T1000 (cell line): ENCODE data around the gene ARHGAP45.
A peak's percentile ranks its signal among the peaks of the same experiment; 100 is the strongest.

Source experiments
- DNase-seq: peaks from one replicate; lab custom pipeline; 2025; ENCODE audit warnings: mixed read lengths; lab: John Stamatoyannopoulos, UW

Gene ARHGAP45

DNA sequence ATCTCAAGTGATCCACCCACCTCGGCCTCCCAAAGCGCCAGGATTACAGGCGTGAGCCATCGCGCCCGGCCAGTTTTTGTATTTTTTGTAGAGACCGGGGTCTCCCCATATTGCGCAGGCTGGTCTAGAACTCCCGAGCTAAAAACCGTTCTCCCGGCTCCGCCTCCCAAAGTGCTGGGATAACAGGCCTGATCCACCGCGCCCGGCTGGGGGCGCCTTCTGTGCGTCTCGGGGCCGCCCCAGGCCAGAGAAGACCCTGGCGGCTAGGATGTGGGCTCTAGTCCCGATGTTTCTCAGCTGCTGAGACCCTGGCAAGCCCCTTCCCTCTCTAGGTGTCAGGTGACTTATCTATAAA lies 3.6 kb downstream of the ARHGAP45 start:
- no peak for DNase-seq

- DNase-seq = no peak
Measured at GRCh38 chr19:1070931-1071791, 4.2 kb downstream of the ARHGAP45 start.

DNA sequence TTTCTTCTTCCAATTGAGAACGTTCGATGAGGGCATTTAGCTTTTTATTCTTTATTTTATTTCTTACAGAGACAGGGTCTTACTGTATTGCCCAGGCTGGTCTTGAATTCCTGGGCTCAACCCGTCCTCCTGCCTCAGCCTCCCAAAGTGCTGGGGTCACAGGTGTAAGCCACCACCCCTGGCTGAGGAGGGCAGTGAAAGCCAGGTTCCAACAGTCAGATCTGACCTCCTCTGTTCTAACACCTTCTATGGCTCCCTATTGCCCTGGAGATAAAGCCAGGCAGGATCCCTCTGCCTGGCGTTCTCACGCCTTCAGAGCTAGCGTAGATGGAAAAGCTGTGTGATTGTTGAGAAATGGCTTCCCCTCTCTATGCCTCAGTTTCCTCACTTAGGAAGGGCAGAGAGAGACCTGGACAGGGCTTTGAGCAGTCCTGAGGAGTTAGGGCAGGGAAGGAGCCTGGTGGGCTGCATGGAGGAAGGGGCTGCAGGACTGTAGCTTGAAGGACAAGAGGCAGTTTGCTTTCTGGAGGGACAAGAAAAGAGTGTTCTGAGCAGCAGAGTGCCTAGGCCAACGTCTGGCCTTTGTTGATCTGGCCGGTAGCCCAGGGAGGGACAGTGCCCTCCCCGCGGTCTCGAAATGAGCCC lies 5.5 kb downstream of the ARHGAP45 start:
- DNase-seq = no peak

DNA sequence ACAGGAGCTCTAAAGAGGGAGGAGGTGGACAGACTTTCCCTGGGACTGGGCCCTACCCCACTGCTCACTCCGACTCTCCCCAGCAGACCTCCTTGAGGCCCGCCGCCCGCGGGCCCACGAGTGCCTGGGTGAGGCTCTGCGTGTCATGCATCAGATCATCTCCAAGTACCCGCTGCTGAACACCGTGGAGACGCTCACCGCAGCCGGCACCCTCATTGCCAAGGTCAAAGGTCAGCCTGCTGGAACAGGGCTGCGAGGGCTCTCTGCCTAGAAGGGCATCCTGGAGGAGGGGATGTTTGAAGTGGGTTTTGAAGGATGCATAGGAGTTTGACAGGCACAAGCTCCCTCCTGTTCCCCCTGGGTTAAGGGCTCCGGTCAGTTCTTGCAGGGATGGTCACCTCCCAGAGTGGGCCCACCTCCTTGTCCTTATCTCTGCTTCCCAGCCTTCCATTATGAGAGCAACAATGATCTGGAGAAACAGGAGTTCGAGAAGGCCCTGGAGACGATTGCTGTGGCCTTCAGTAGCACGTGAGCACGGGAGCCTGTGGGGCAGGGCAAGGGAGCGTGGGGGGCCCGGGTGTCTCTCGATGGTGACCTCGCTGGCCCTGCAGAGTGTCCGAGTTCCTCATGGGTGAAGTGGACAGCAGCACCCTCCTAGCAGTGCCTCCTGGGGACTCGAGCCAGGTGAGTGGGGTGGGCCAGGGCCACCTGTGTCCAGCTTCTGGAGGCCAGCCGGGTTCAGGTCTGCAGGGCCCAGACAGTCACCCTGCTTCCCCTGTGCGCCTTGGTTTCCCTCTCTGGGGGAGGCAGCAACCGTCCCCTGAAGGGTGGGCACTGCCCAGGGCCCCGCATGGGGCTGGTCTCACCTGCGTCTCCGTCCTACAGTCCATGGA lies 6.3 kb downstream of the ARHGAP45 start:
- DNase-seq = no peak

GRCh38 chr19:1073956-1074517 lies 7.1 kb downstream of the ARHGAP45 start:
- DNase-seq = no peak

DNA sequence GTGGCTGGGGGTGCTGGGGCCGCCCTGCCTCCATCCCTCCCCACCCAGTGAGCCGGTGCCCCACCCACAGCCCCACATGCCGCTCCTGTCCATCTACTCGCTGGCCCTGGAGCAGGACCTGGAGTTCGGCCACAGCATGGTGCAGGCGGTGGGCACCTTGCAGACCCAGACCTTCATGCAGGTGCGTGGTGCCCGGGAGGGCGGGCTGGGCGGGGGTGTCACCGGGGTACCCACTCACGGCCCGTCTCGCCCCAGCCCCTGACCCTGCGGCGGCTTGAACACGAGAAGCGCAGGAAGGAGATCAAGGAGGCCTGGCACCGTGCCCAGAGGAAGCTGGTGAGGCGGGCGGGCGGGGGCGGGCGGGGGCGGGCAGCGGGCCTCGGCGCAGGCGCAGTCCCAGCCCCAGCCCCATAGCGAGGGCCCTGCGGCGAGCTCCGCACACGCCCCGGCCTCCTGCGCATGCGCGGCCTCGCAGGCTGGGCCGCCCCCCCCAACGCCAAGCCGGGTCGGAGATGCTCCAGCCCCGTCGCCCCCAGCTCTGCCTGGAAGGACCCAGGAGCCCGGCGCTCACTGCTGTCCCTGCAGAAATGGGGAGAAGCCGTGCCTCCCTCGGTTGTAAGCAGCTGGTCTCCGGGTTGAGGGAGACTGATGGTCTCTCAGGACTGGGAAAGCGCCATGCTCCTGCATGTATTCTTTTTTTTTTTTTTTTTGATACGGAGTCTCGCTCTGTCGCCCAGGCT lies 7.7 kb downstream of the ARHGAP45 start:
- DNase-seq = peak; percentile 85

DNA sequence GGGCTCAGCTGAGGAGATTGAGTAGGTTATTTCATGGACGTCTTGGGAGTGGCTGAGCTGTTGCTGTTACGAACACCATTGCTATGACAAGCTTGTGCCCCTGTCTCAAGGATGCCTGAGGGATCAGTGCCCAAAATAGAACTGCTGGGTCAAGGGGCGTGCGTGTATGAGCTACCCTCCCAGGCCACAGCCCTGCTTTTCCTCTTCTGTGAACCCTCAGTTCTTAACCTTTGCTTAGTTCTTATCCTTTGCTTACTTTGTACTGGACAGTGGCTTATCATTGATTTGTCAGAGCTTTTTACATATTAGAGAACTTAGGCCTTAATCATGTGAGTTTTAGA lies 9.0 kb downstream of the ARHGAP45 start:
- no peak for DNase-seq

GRCh38 chr19:1076951-1077350 lies 10.0 kb downstream of the ARHGAP45 start:
- DNase-seq = no peak

DNA sequence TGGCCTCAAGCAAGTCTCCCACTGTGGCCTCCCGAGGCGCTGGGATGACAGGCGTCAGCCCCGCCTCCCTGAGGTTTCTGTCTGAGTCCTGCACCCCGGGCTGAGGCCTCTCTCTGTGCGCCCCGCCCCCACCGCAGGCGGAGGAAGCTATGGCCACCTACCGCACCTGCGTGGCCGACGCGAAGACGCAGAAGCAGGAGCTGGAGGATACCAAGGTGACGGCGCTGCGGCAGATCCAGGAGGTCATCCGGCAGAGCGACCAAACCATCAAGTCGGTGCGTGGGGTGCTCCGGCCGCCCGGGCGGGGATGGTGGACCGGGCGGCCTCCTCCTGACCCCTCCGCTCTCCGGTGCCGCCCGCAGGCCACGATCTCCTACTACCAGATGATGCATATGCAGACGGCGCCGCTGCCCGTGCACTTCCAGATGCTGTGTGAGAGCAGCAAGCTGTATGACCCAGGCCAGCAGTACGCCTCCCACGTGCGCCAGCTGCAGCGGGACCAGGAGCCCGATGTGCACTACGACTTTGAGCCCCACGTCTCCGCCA lies 12.7 kb downstream of the ARHGAP45 start:
- DNase-seq = no peak

GRCh38 chr19:1080360-1081161 lies 13.6 kb downstream of the ARHGAP45 start:
- no peak for DNase-seq

- no peak for DNase-seq
Measured at GRCh38 chr19:1081301-1082164, 14.6 kb downstream of the ARHGAP45 start.

GRCh38 chr19:1082165-1082927 lies 15.4 kb downstream of the ARHGAP45 start:
- peak; percentile 90 for DNase-seq

DNA sequence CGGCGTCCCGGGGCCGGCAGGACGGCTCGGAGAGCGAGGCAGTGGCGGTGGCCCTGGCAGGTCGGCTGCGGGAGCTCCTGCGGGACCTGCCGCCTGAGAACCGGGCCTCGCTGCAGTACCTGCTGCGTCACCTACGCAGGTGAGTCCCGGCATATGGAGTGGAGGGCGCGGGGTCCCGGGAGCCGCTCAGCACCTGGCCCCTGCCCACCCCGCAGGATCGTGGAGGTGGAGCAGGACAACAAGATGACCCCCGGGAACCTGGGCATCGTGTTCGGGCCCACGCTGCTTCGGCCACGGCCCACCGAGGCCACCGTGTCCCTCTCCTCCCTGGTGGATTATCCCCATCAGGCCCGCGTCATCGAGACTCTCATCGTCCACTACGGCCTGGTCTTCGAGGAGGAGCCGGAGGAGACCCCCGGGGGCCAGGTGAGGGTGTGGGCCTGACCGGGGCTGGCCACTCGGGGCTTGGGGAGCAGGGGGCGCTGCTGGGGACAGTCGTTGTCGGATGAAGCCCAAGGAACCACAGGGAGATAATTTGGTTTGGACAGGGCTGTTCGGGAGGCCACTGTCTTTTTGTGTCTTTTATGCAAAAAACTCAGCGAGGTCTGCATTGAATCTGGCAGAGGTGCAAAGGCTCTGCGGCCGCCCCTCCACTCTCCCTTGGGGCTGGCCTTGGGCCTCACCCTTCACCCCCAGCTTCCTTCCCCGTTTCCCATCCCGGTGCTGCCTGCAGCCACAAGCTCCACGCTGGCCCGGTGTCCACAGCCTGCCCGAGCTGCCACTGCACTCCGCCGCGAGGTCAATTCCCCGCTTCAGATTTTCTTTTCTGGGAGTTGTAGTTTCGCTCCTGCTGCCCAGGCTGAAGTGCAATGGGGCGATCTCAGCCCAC lies 16.2 kb downstream of the ARHGAP45 start:
- DNase-seq = no peak

DNA sequence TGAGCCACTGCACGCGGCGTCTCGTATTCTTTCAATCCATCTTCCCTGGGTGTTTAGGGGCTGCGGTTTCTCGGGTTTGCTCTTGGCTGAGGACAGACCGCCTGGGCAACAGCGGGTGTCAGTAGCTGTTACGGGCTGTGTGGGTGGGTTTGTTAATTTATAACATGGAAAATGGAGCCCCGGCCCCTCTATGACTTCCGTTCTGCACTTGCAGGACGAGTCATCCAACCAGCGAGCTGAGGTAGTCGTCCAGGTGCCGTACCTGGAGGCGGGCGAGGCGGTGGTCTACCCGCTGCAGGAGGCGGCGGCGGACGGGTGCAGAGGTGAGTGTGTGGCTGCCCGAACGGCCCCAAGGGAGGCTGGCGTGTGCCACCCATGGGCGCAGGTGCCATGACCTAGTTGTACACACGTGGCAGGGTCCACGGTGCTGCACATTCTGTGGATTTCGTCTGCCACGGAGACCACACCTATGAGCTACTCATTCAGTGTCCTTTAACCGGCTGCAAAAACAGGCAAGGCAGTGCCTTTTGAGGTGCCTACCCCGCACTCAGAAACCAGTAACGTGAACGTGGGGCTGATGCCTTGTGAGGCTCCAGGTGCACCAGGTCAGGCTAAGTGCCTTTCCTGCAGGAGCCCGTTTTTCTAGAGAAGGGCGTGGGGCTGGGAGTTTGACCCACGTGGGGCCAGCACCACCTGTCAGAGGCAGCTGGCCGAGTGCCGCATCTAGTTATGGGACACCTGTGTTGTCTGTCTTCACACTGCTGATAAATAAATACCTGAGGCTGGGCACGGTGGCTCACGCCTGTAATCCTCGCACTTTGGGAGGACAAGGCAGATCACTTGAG lies 17.3 kb downstream of the ARHGAP45 start:
- no peak for DNase-seq

DNA sequence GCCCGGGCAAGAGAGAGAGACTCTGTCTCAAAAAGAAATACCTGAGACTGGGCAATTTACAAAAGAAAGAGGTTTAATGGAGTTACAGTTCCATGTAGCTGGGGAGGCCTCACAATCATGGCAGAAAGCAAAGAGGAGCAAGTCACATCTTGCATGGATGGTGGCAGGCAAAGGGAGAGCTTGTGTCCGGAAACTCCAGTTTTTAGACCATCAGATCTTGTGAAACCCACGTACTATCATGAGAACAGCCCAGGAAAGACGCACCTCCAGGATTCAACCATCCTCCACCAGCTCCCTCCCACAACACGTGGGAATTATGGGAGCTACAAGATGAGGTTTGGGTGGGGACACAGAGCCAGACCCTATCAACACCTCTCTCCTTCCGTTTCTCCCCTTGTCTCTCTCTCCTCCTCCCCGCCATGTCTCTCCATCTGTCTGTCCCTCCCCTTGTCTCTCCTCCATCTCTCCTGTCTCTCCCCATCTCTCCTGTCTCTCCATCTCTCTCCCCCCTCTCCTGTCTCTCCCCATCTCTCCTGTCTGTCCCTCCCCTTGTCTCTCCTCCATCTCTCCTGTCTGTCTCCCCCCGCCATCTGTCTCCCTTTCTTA lies 18.2 kb downstream of the ARHGAP45 start:
- no peak for DNase-seq

- DNase-seq = no peak
Measured at GRCh38 chr19:1085676-1086442, 18.9 kb downstream of the ARHGAP45 start.
